Measurements from ENCODE around the gene ZNF804B.

Gene ZNF804B

DNA sequence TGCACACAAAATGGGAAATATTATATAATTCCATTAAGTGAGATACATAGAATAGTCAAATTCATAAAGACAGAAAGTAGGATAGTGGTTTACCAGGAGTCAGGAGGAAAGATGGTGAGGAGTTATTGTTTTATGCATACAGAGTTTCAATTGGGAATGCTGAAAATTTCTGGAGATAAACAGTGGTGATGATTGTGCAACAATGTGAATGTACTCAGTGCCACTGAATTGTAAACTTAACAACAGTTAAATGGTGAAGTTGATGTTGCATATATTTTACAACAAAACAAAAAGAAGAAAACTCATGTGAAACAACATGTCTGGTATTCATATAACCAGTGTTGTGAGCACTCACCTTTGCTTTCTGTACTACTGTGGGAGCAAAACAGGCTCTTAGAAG lies 204.9 kb downstream of the ZNF804B start (continued):
- no peak for TF ChIP-seq ZNF837 (tag by site-specific recombination; IDR thresholded peaks at IDR 0.05)
- no peak for TF ChIP-seq YY2 (tag by site-specific recombination; IDR thresholded peaks at IDR 0.05)

GRCh38 chr7:88965371-88965770 lies 205.9 kb downstream of the ZNF804B start:
- TF ChIP-seq ZFP69B (tag by site-specific recombination; IDR thresholded peaks at IDR 0.05), result no peak
- POLR2A ChIA-PET, result no interaction called here
- H3K9me3 ChIP-seq (ENCODE audit: control insufficient read depth, insufficient read depth, low read depth, low read length), result no peaks in the 10 kb centered on the region
- H3K27ac ChIP-seq (ENCODE audit: extremely low read depth, low read depth, low read length), result no peak overlapping the region
- no peaks in the 10 kb centered on the region for H3K4me1 ChIP-seq (ENCODE audit: control insufficient read depth, insufficient read depth, low read length)
- H3K36me3 ChIP-seq (ENCODE audit: control insufficient read depth in 2 of 2, insufficient read depth in 1 of 2, low read length in 2 of 2), result no peaks in the 10 kb centered on the region
- CTCF ChIA-PET, result no interaction called here
- no peak overlapping the region for H3K4me3 ChIP-seq (ENCODE audit: low read depth, low read length)

DNA sequence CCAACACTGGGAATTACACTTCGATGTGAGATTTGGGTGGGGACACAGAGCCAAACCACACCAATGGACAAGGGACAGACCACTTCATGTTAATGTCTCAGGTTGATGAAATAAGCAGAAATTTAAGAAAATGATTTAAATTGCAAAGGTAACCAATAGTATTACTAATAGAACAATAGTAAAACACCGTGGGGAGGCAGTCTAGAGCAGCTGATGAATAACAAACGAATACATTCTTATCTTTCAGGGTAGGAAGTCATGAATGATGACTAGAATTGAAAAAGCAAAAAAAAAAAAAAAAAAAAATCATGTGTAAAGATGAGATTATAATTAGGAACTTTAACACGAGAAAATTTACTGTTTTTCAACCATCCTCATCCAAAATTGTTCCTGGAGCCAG lies 207.9 kb downstream of the ZNF804B start:
- ChIA-PET CTCF (no interaction called here), POLR2A (no interaction called here)
- Histone ChIP-seq H3K27ac (ENCODE audit: extremely low read depth, low read depth, low read length) (no peak overlapping the region), H3K36me3 (ENCODE audit: control insufficient read depth in 2 of 2, insufficient read depth in 1 of 2, low read length in 2 of 2) (no peaks in the 10 kb centered on the region), H3K4me1 (ENCODE audit: control insufficient read depth, insufficient read depth, low read length) (no peaks in the 10 kb centered on the region), H3K4me3 (ENCODE audit: low read depth, low read length) (no peak overlapping the region), H3K9me3 (ENCODE audit: control insufficient read depth, insufficient read depth, low read depth, low read length) (no peaks in the 10 kb centered on the region)
- TF ChIP-seq, protein P1, sequence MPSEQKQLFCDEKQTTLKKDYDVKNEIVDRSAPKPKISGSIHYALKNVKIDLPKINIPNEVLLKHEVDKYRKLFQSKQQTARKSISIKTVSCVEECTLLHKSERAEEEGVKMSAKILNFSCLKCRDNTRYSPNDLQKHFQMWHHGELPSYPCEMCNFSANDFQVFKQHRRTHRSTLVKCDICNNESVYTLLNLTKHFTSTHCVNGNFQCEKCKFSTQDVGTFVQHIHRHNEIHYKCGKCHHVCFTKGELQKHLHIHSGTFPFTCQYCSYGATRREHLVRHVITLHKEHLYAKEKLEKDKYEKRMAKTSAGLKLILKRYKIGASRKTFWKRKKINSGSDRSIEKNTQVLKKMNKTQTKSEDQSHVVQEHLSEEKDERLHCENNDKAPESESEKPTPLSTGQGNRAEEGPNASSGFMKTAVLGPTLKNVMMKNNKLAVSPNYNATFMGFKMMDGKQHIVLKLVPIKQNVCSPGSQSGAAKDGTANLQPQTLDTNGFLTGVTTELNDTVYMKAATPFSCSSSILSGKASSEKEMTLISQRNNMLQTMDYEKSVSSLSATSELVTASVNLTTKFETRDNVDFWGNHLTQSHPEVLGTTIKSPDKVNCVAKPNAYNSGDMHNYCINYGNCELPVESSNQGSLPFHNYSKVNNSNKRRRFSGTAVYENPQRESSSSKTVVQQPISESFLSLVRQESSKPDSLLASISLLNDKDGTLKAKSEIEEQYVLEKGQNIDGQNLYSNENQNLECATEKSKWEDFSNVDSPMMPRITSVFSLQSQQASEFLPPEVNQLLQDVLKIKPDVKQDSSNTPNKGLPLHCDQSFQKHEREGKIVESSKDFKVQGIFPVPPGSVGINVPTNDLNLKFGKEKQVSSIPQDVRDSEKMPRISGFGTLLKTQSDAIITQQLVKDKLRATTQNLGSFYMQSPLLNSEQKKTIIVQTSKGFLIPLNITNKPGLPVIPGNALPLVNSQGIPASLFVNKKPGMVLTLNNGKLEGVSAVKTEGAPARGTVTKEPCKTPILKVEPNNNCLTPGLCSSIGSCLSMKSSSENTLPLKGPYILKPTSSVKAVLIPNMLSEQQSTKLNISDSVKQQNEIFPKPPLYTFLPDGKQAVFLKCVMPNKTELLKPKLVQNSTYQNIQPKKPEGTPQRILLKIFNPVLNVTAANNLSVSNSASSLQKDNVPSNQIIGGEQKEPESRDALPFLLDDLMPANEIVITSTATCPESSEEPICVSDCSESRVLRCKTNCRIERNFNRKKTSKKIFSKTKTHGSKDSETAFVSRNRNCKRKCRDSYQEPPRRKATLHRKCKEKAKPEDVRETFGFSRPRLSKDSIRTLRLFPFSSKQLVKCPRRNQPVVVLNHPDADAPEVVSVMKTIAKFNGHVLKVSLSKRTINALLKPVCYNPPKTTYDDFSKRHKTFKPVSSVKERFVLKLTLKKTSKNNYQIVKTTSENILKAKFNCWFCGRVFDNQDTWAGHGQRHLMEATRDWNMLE (tag by site-specific recombination; conservative IDR thresholded peaks at IDR 0.05; ENCODE audit: low read depth), result no peak
- TF ChIP-seq, protein P2, sequence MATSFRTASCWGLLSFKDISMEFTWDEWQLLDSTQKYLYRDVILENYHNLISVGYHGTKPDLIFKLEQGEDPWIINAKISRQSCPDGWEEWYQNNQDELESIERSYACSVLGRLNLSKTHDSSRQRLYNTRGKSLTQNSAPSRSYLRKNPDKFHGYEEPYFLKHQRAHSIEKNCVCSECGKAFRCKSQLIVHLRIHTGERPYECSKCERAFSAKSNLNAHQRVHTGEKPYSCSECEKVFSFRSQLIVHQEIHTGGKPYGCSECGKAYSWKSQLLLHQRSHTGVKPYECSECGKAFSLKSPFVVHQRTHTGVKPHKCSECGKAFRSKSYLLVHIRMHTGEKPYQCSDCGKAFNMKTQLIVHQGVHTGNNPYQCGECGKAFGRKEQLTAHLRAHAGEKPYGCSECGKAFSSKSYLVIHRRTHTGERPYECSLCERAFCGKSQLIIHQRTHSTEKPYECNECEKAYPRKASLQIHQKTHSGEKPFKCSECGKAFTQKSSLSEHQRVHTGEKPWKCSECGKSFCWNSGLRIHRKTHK (tag by site-specific recombination; IDR thresholded peaks at IDR 0.05), result no peak
- TF ChIP-seq PRDM4 (tag by site-specific recombination; IDR thresholded peaks at IDR 0.05) (no peak), ZFP69B (tag by site-specific recombination; IDR thresholded peaks at IDR 0.05) (no peak), ZNF214 (tag by site-specific recombination; IDR thresholded peaks at IDR 0.05; ENCODE audit: borderline replicate concordance) (no peak), ZSCAN23 (tag by site-specific recombination; IDR thresholded peaks at IDR 0.05) (no peak), ZNF426 (tag by site-specific recombination; IDR thresholded peaks at IDR 0.05) (no peak), ZSCAN30 (tag by site-specific recombination; IDR thresholded peaks at IDR 0.05) (no peak), PRDM2 (tag by site-specific recombination; IDR thresholded peaks at IDR 0.05; ENCODE audit: borderline replicate concordance) (no peak)

Measured in HEK293 (cell line).